SK-N-SH (cell line): ENCODE results near the gene ZFP64.

Source experiments
- EZH2phosphoT487 ChIP-seq: fragments of 200-600 bp; sonication (generic); IDR thresholded peaks from 2 replicates; pipeline ENCODE4 v1.6.1; 2017; ENCODE audit warnings: low read depth, mixed run types, mild to moderate bottlenecking, antibody characterized with exemption, moderate library complexity, borderline replicate concordance
- POLR2AphosphoS5 ChIP-seq: IDR thresholded peaks from 2 replicates; pipeline ENCODE4 v1.6.1; 2012; ENCODE audit warnings: low read depth, low read length
- RCOR1 ChIP-seq: fragments of 150-350 bp; IDR thresholded peaks from 2 replicates; pipeline ENCODE4 v1.6.1; 2017; ENCODE audit warnings: antibody characterized with exemption, low read length
- REST ChIP-seq: IDR thresholded peaks from 2 replicates; pipeline ENCODE4 v1.6.1; 2012; ENCODE audit warnings: mild to moderate bottlenecking, low read depth, low read length, moderate library complexity
- TF ChIP-seq, protein P1 (sequence below): fragments of 200-600 bp; sonication (generic); IDR thresholded peaks from 2 replicates; pipeline ENCODE4 v1.6.1; 2017; ENCODE audit warnings: antibody characterized with exemption, mild to moderate bottlenecking, moderate library complexity

GRCh38 chr20:52137850-52138249 lies 53.7 kb downstream of the ZFP64 start:
- TF ChIP-seq RCOR1 (no peak), POLR2AphosphoS5 (no peak), EZH2phosphoT487 (no peak), REST (no peak)
- TF ChIP-seq, protein P1, sequence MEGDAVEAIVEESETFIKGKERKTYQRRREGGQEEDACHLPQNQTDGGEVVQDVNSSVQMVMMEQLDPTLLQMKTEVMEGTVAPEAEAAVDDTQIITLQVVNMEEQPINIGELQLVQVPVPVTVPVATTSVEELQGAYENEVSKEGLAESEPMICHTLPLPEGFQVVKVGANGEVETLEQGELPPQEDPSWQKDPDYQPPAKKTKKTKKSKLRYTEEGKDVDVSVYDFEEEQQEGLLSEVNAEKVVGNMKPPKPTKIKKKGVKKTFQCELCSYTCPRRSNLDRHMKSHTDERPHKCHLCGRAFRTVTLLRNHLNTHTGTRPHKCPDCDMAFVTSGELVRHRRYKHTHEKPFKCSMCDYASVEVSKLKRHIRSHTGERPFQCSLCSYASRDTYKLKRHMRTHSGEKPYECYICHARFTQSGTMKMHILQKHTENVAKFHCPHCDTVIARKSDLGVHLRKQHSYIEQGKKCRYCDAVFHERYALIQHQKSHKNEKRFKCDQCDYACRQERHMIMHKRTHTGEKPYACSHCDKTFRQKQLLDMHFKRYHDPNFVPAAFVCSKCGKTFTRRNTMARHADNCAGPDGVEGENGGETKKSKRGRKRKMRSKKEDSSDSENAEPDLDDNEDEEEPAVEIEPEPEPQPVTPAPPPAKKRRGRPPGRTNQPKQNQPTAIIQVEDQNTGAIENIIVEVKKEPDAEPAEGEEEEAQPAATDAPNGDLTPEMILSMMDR, result no peak
